ENCODE measurements around the gene SLC39A2.
"Not testable (repeated sequence)": the region's sequence is repeated elsewhere in the genome, so short reads cannot be mapped to it uniquely, and the experiment has no call there.

The SLC39A2 gene

GRCh38 chr14:20998674-20999366 is at the start of gene SLC39A2:
SLC39A2 (plus strand) TSS chr14:20999293; CDS start chr14:20999447, 154 bp downstream.
- FAIRE-seq: no peak

GRCh38 chr14:20954736-20955537 is 44.2 kb upstream of the SLC39A2 start, which contains the start of gene RNASE2:
RNASE2 (plus strand) TSS chr14:20955487; CDS start chr14:20955772, 285 bp downstream.
- not testable (repeated sequence) for FAIRE-seq

- FAIRE-seq: not testable (repeated sequence)
Observed at GRCh38 chr14:20955538-20955873, 43.6 kb upstream of the SLC39A2 start.

DNA sequence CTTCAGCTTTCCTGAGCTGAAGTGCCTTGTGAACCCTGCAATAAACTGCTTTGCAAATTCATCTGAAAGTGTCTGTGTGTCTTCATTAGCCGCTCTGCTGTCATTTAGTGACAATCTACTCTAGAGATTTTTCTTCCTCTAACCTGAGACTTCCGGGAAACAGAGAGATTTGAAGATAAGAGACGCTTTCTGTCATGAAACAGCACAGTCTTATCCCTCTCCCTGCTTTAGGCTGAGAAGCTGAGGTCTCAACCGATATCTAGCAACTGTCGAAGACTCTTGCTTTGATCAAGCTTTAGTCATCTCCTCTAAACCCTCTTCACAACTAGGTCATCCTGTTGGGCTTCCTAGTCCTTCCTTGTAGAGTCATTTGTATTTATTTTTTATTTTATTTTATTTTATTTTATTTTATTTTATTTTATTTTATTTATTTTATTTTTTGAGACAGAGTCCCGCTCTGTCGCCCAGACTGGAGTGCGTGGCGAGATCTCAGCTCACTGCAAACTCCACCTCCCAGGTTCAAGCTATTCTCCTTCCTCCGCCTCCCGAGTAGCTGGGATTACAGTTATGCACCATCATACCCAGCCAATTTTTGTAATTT is 42.6 kb upstream of the SLC39A2 start:
- FAIRE-seq: no peak

DNA sequence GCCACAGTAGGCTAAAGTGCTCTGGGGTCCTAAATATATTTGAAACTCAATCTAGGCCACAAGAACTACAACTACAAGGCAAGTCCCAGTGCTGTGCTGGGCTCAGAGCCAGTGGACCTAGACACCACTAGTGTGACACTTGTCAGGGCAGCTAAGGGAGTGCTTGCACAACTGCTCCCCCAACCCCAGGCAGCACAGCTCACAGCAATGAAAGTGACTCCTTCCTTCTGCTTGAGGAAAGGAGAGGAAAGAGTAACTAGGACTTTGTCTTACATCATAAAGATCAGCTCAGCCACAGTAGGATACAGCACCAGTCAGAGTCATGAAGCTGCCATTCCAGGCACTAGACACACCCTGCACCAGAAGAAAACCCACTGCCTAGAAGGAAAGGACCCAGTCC is 40.1 kb upstream of the SLC39A2 start:
- FAIRE-seq: not testable (repeated sequence)

- no peak for FAIRE-seq
Observed at GRCh38 chr14:20969336-20969735, 29.8 kb upstream of the SLC39A2 start.

DNA sequence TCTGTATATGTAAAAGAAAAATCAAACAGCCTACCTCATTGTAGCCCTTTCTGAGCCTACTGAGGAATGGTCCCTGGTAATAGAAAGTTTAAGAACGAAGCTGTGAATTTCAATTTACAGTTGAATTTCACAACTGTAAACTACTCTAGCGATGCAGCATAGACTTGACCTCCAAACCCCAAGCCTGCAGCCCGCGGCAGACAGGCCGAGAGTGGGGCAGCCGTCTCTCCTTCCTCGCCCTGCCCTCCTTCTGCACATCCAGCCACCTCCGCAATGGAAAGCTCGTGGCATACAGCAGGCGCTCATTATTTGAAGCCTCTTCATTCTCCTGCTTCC is 28.5 kb upstream of the SLC39A2 start:
- FAIRE-seq: no peak

DNA sequence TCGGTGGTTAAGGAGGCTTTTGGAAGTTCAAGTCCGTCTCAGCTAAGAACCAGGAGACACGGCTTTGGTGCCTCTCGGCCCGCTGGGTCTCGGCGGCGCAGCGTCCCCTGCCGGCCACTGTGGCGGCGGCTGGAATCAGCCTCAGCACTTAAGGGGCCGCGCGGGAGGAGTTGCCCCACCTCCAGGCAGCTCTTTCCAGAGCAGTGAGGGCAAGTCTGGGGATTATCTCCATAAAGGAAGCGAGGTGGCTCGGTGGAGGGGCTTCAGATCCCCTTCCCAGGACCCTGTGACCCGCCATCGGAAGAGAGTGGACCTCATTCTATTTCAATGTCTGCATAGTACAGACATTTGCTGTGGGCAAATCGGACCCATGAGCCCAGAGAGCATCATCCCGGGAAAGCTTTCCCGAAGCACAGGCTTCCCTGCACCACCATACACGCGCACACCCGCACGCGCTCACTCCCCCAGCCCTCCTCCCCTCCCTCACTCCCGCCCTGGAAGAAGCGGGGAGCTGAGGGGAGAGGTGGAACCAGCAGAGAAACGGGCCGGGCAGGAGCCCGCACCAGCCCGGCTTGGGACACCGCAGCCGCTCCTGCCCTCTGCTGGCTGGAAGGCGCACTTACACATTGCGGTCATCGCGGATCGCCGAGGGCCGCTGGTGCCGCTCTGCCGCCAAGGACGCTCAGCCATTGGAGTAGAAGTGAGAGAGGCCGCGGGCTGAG is 27.9 kb upstream of the SLC39A2 start:
- peak; percentile 48 for FAIRE-seq

DNA sequence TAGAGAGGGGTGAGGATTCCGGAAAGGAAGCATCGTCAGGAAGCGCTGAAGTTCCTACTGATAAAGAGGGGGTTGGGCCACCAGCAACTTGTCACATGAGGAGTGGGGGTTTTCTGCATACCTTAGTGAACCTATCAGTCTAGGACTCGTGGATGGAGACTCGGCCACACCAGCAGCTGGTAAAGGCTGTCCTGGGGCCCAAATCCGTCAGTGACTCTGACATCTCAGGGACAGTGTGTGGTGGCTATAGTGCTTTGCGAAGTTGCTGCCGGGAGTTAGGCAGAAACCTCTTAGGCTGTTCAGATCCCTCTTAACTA is 27.4 kb upstream of the SLC39A2 start:
- FAIRE-seq: no peak

DNA sequence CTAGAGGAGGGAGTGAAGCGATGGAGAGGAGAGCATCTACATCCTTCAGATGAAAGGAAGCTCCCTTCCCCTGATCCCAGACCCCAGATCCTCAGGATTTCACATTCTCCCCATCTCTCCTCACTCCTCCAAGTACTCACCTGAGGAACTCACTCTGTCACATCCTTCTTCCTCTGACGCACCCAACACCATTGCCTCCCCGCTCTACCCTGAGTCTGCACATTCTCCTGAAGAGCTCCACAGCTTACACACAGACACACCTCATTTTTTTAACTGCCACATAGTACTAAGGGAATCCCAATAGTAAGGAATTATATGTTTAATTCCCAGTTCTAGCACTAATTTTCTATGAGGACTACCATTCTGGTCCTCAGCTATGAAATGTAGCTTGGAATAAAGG is 25.6 kb upstream of the SLC39A2 start:
- no peak for FAIRE-seq

GRCh38 chr14:20976291-20976690 is 22.8 kb upstream of the SLC39A2 start:
- no peak for FAIRE-seq

- FAIRE-seq: no peak
Observed at GRCh38 chr14:20978687-20979086, 20.4 kb upstream of the SLC39A2 start.

DNA sequence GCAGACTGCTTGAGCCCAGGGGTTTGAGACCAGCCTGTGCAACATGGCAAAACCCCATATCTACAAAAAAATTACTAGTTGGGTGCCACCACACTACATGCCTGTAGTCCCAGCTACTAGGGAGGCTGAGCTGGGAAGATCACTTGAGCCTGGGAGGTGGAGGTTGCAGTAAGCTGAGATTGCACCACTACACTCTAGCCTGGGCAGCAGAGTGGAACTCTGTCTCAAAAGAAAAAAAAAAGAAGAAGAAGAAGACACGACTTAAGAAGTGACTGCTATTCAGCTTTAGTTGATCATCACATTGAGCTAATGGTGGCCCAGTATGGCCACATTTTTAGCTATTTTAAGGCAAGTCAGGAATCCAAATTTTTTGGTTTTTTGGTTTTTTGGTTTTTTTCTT is 18.2 kb upstream of the SLC39A2 start:
- no peak for FAIRE-seq

- FAIRE-seq: no peak
Observed at GRCh38 chr14:20982646-20983369, 16.3 kb upstream of the SLC39A2 start.

- not testable (repeated sequence) for FAIRE-seq
Observed at GRCh38 chr14:20985650-20986049, 13.4 kb upstream of the SLC39A2 start.

GRCh38 chr14:20986811-20987210 is 12.3 kb upstream of the SLC39A2 start:
- no peak for FAIRE-seq

DNA sequence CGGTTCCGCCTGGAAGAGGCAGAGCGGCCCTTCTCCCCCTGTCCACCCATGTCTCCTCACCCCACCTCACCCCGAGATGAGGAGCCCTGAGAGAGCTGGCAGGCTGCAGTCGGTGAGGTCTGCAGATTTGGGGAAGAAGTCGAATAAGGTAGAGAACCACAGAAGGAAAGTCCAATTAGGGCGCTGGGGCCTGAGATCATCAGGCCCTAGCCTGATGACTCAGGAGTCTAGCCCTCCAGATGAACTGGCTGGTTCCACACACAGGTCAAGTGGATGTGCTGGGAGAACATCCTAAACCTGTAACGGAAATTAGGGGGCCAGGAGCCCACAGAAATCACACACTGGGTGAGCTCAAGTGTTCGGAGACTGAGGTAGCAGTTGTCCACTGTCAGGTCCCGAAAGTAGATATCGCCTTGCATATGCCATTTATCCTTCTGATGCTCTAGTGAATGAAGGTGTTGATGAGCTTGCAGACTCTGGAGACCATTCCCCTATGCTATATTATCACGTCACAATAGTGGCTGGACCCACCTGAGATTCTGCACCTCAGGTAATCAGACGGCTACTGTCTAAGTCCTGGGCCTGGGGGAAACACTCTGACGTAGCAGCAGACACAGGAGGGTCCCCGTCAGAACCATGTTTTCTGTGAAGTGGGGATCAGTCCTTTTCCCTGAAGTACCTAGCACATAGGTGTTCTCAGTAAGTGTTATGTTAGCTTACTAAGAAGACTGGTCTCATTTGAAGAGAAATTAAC is 10.2 kb upstream of the SLC39A2 start:
- no peak for FAIRE-seq

DNA sequence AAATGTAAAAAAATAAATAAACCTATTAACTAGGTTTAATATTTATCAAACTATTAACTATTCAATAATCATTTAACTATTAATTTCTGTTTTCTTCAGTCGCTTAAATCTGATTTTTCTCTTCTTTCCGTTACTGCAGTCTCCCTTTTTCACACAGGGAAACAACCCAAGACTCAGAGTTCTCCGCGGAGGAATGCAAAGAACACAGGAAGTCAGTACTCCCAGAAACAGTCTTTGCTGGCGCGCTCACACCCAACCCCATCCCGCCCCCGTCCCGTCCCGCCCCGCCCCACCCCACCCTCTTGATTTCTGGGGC is 9.7 kb upstream of the SLC39A2 start:
- no peak for FAIRE-seq

GRCh38 chr14:20989787-20990600 is 9.1 kb upstream of the SLC39A2 start, which contains the start of gene METTL17:
METTL17 (plus strand) TSS chr14:20989980; CDS start chr14:20990003, 23 bp downstream.
- peak; percentile 56 for FAIRE-seq

DNA sequence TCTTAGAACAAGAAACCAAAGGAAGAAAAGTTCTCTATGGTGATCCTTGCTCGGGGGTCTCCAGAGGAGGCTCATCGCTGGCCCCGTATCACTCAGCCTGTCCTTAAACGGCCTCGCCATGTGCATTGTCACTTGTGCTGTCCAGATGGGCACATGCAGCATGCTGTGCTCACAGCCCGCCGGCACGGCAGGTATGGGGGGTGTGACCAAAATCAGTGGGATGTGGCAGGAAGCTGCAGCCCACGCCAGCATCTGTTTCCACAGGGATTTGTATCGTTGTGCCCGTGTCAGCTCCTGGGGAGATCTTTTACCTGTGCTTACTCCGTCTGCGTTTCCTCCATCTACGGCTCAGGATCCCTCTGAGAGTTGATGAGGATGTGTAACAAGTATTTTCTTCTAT is 2.6 kb upstream of the SLC39A2 start:
- no peak for FAIRE-seq

GRCh38 chr14:20997115-20997514 is 2.0 kb upstream of the SLC39A2 start:
- FAIRE-seq: no peak
